GM12874 (cell line): ENCODE measurements around the gene SEMA4B.

Experiments
- TF ChIP-seq, protein P1 (sequence below): IDR thresholded peaks from 2 replicates; pipeline ENCODE4 v1.5.1; 2011; ENCODE audit warnings: low read depth, mild to moderate bottlenecking, control low read depth, low read length, moderate library complexity; ENCODE audit not compliant: insufficient read depth

SEMA4B gene

GRCh38 chr15:90160781-90161727 is 40.1 kb upstream of the SEMA4B start:
- TF ChIP-seq, protein P1, sequence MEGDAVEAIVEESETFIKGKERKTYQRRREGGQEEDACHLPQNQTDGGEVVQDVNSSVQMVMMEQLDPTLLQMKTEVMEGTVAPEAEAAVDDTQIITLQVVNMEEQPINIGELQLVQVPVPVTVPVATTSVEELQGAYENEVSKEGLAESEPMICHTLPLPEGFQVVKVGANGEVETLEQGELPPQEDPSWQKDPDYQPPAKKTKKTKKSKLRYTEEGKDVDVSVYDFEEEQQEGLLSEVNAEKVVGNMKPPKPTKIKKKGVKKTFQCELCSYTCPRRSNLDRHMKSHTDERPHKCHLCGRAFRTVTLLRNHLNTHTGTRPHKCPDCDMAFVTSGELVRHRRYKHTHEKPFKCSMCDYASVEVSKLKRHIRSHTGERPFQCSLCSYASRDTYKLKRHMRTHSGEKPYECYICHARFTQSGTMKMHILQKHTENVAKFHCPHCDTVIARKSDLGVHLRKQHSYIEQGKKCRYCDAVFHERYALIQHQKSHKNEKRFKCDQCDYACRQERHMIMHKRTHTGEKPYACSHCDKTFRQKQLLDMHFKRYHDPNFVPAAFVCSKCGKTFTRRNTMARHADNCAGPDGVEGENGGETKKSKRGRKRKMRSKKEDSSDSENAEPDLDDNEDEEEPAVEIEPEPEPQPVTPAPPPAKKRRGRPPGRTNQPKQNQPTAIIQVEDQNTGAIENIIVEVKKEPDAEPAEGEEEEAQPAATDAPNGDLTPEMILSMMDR = no peak

- TF ChIP-seq, protein P1 = no peak
Measured at GRCh38 chr15:90161950-90162361, 39.2 kb upstream of the SEMA4B start.

DNA sequence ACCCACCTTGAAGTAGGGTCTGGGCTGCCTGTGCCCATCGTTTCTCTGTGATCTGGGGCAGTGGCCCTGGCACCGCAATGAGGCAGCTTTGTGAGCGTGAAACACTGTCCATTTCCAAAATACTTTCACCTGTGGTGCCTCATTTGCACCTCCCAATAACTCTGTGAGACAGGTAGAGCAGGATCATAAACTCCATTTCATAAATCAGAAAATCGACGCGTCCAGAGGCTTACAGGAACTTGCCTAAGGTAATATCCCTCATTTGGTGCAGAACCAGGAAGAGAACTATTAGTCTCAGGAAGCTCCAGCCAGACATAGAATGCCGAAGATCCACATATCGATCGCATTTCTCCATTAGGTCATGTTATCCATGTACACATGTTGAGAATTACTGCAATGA is 38.2 kb upstream of the SEMA4B start:
- TF ChIP-seq, protein P1 = no peak

- TF ChIP-seq, protein P1 = no peak
Measured at GRCh38 chr15:90165157-90165556, 36.0 kb upstream of the SEMA4B start.

DNA sequence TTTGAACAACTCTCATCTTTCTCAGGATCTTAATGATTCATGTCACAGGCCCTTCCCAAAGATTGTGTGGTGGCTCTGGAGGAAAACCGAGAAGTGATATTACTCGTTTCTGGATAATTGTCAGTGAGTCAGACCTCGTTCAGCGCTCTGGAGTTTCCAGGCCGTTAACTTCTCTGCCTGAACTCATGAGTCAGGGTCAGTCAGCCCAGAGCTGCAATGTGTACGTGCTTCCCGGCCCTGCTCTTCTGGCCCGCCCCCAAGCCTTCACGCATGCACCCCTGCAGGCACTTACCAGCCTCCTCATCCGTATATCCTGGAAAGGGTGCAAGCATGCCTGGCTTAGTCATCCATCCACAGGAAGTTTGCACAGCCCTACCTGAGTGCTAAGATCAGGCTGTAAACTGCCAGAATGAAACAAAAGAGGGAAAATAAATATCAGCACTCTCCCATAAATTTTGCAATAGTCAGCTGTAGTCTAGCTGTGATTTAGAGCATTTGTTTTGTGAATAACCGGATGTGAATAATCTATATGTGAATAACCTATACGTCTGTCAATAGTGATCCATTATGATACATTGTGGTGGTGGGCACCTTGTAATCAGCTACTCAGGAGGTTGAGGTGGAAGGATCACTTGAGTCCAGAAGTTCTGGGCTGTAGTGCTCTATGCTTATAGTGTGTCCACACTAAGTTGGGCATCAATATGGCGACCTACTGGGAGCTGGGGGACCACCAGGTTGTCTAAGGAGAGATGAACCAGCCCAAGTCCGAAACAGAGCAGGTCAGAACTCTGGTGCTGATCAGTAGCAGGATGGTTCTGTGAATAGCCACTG is 35.3 kb upstream of the SEMA4B start:
- TF ChIP-seq, protein P1 = no peak

- TF ChIP-seq, protein P1 = no peak
Measured at GRCh38 chr15:90167121-90167520, 34.0 kb upstream of the SEMA4B start.

- TF ChIP-seq, protein P1 = no peak
Measured at GRCh38 chr15:90171623-90172022, 29.5 kb upstream of the SEMA4B start.
